Stomach (tissue), 4 donors: ENCODE data around the gene RSPRY1.

Experiments used
- CTCF ChIP-seq, 7 experiments: fragments of 450-650 bp in 4 of 7; fragments of 200-600 bp in 3 of 7; sonication (generic) in 3 of 7; IDR thresholded peaks; one replicate each; pipeline ENCODE4 v1.5.1; 2016 to 2019; ENCODE audit warnings: antibody characterized with exemption in 7 of 7, control low read depth in 2 of 7, mild to moderate bottlenecking in 1 of 7
- EP300 ChIP-seq: sonication (generic); formaldehyde crosslinking; IDR thresholded peaks from one replicate; pipeline ENCODE4 v1.6.1; 2017; ENCODE audit warnings: antibody characterized with exemption
- POLR2AphosphoS5 ChIP-seq, 3 donors: sonication (generic); formaldehyde crosslinking; IDR thresholded peaks; one replicate each; pipeline ENCODE4 v1.6.1; 2016; ENCODE audit warnings: antibody characterized with exemption in 3 of 3

GRCh38 chr16:57186872-57187854 lies 1.0 kb downstream of the RSPRY1 start:
- TF ChIP-seq CTCF (IDR thresholded peaks at IDR 0.05) (no peak), POLR2AphosphoS5 (IDR thresholded peaks at IDR 0.05) (no peak), EP300 (no peak)
